AG09319 (cell line): Measurements from ENCODE around the gene ALCAM.

Experiments
- DNase-seq: peaks from one replicate; pipeline ENCODE4 v3.0.0-alpha.2; 2010; ENCODE audit warnings: low read depth; ENCODE audit errors: extremely low read depth
- TF ChIP-seq, protein P1 (sequence below): IDR thresholded peaks from 2 replicates; pipeline ENCODE4 v1.5.1; 2011; ENCODE audit warnings: low read depth, mild to moderate bottlenecking, inconsistent platforms, low read length, moderate library complexity

ALCAM gene

GRCh38 chr3:105466495-105467404 lies 100.0 kb downstream of the ALCAM start:
- TF ChIP-seq, protein P1, sequence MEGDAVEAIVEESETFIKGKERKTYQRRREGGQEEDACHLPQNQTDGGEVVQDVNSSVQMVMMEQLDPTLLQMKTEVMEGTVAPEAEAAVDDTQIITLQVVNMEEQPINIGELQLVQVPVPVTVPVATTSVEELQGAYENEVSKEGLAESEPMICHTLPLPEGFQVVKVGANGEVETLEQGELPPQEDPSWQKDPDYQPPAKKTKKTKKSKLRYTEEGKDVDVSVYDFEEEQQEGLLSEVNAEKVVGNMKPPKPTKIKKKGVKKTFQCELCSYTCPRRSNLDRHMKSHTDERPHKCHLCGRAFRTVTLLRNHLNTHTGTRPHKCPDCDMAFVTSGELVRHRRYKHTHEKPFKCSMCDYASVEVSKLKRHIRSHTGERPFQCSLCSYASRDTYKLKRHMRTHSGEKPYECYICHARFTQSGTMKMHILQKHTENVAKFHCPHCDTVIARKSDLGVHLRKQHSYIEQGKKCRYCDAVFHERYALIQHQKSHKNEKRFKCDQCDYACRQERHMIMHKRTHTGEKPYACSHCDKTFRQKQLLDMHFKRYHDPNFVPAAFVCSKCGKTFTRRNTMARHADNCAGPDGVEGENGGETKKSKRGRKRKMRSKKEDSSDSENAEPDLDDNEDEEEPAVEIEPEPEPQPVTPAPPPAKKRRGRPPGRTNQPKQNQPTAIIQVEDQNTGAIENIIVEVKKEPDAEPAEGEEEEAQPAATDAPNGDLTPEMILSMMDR: no peak
- no peak for DNase-seq

- TF ChIP-seq, protein P1: no peak
- DNase-seq: no peak
Observed at GRCh38 chr3:105470851-105471250, 104.1 kb downstream of the ALCAM start.

- peak; percentile 24 for DNase-seq
Observed at GRCh38 chr3:105473521-105474223, 107.0 kb downstream of the ALCAM start.

GRCh38 chr3:105480768-105481167 lies 114.1 kb downstream of the ALCAM start:
- TF ChIP-seq, protein P1: no peak

More at GRCh38 chr3:105473521-105474223, 107.0 kb downstream of the ALCAM start:
- TF ChIP-seq, protein P1: no peak

GRCh38 chr3:105483476-105483875 lies 116.8 kb downstream of the ALCAM start:
- TF ChIP-seq, protein P1: no peak
- no peak for DNase-seq

More at GRCh38 chr3:105480768-105481167, 114.1 kb downstream of the ALCAM start:
- no peak for DNase-seq

DNA sequence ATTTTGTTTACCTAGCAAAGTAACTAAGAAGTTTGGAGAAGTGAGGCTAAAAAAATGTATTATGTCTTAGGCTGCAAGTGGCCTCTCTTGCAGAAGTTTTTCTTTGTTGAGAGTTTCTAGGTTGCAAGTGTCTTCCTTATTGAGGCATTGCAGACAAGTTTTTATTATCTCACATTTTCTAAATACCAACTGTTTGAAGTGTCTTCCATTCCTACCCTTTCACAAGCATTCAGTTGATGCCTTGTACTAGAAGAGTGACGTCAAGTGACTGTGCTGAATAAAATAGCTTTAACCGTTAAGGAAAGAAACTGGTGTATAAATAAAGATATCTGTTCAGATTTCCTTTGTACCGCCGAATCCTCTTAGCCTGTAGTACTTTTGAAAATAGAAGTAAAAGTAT lies 123.3 kb downstream of the ALCAM start:
- TF ChIP-seq, protein P1: no peak
- no peak for DNase-seq
